ENCODE measurements around the gene MRI1.
"Not testable (repeated sequence)": the region's sequence is repeated elsewhere in the genome, so short reads cannot be mapped to it uniquely, and the experiment has no call there.

MRI1 gene

GRCh38 chr19:13761423-13761822 is 2.9 kb upstream of the MRI1 start:
- DNase-seq (ENCODE audit: low read depth) = no peak

- no peak for DNase-seq (ENCODE audit: low read depth)
Measured at GRCh38 chr19:13762635-13763235, 1.6 kb upstream of the MRI1 start.

- DNase-seq (ENCODE audit: low read depth) = no peak
Measured at GRCh38 chr19:13763265-13763664, 1.1 kb upstream of the MRI1 start.

- peak; percentile 26 for DNase-seq (ENCODE audit: low read depth)
Measured at GRCh38 chr19:13764821-13765394, 586 bp downstream of the MRI1 start.

- no peak for DNase-seq (ENCODE audit: low read depth)
Measured at GRCh38 chr19:13765395-13766094, 1.2 kb downstream of the MRI1 start.

GRCh38 chr19:13766095-13766481 is 1.8 kb downstream of the MRI1 start:
- DNase-seq (ENCODE audit: low read depth) = no peak

GRCh38 chr19:13768510-13768909 is 4.2 kb downstream of the MRI1 start:
- DNase-seq (ENCODE audit: low read depth) = no peak

- DNase-seq (ENCODE audit: low read depth) = no peak
Measured at GRCh38 chr19:13770013-13770635, 5.8 kb downstream of the MRI1 start.

- peak; percentile 75 for DNase-seq (ENCODE audit: low read depth)
Measured at GRCh38 chr19:13774217-13775191, 10.2 kb downstream of the MRI1 start, which contains the start of gene C19orf53. Gene C19orf53, plus strand, starts transcription at chr19:13774456. Its CDS starts 22 bp downstream, at chr19:13774478.

GRCh38 chr19:13778398-13778797 is 14.1 kb downstream of the MRI1 start:
- DNase-seq (ENCODE audit: low read depth) = no peak

GRCh38 chr19:13778847-13779246 is 14.5 kb downstream of the MRI1 start:
- DNase-seq (ENCODE audit: low read depth) = no peak

GRCh38 chr19:13779794-13780193 is 15.5 kb downstream of the MRI1 start:
- not testable (repeated sequence) for DNase-seq (ENCODE audit: low read depth)

- DNase-seq (ENCODE audit: low read depth) = no peak
Measured at GRCh38 chr19:13781547-13781946, 17.2 kb downstream of the MRI1 start.

- no peak for DNase-seq (ENCODE audit: low read depth)
Measured at GRCh38 chr19:13782537-13782936, 18.2 kb downstream of the MRI1 start.

GRCh38 chr19:13783565-13784500 is 19.5 kb downstream of the MRI1 start:
- no peak for DNase-seq (ENCODE audit: low read depth)

- no peak for DNase-seq (ENCODE audit: low read depth)
Measured at GRCh38 chr19:13784731-13785452, 20.6 kb downstream of the MRI1 start.

- no peak for DNase-seq (ENCODE audit: low read depth)
Measured at GRCh38 chr19:13788991-13789390, 24.7 kb downstream of the MRI1 start.

- DNase-seq (ENCODE audit: low read depth) = no peak
Measured at GRCh38 chr19:13790354-13790753, 26.0 kb downstream of the MRI1 start.

- DNase-seq (ENCODE audit: low read depth) = not testable (repeated sequence)
Measured at GRCh38 chr19:13793317-13793716, 29.0 kb downstream of the MRI1 start.

GRCh38 chr19:13794398-13794756 is 30.1 kb downstream of the MRI1 start:
- DNase-seq (ENCODE audit: low read depth) = no peak

All from CMK (cell line).